B cell (primary cell): ENCODE data around the gene GUCY1A1.

Experiments
- CTCF ChIP-seq: fragments of 200-600 bp; IDR thresholded peaks from one replicate; pipeline ENCODE4 v1.8.0; 2022; ENCODE audit warnings: antibody characterized with exemption, mild to moderate bottlenecking
- EZH2 ChIP-seq: IDR thresholded peaks from 2 replicates; pipeline ENCODE4 v1.6.1; 2012; ENCODE audit warnings: borderline replicate concordance, low read depth, mild to moderate bottlenecking, moderate library complexity, low read length; ENCODE audit not compliant: insufficient read depth, poor library complexity, severe bottlenecking

DNA sequence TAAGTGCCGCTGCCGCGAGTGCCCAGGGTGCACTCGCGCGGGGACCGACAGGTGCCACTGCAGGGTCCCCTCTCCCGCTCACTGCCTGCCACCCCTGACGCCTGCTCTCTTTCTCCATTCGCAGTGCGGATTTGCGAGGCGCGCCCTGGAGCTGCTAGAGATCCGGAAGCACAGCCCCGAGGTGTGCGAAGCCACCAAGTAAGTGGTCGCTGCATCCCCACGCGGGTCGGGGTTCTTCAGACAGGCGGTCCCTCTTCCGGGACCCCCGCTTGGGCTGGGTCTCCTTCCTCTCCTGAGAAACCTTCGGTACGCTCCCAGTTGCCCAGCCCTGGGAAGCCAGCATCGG, 547 bp downstream of the GUCY1A1 start:
- TF ChIP-seq CTCF (no peak), EZH2 (no peak)
